HG03139 (cell line): ENCODE results near the gene KIF1A.
"Not testable (repeated sequence)": the region's sequence is repeated elsewhere in the genome, so short reads cannot be mapped to it uniquely, and the experiment has no call there.

Source experiments
- ATAC-seq: cut with Tn5 transposase; IDR thresholded peaks from one replicate; pipeline ENCODE4 v1.9.1; 2021; ENCODE audit not compliant: unreplicated experiment

The KIF1A gene

DNA sequence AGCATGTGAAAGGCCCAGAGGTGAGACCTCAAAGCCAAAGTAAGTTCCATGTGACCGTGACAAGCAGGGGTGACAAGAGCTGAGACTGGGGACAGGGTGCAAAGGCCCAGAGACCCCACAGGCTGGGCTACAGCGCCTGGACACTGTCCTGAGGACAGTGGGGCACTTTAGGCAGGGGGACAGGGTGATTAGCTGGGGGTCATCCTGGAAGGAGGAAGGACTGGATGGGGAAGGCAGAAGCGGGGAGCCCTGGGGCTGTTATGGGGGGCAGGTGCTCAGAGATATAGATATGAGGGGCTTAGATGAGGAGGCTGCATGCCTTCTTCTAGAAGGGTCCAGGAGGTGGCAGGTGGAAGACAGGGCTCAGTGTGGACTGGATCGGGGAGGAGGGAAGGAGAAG is 31.5 kb downstream of the KIF1A start:
- no peak for ATAC-seq

GRCh38 chr2:240787521-240788472 is 32.2 kb downstream of the KIF1A start:
- ATAC-seq: no peak

GRCh38 chr2:240786871-240787311 is 33.1 kb downstream of the KIF1A start:
- no peak for ATAC-seq

GRCh38 chr2:240786355-240786841 is 33.6 kb downstream of the KIF1A start:
- ATAC-seq: no peak

- no peak for ATAC-seq
Measured at GRCh38 chr2:240785424-240786335, 34.3 kb downstream of the KIF1A start.

DNA sequence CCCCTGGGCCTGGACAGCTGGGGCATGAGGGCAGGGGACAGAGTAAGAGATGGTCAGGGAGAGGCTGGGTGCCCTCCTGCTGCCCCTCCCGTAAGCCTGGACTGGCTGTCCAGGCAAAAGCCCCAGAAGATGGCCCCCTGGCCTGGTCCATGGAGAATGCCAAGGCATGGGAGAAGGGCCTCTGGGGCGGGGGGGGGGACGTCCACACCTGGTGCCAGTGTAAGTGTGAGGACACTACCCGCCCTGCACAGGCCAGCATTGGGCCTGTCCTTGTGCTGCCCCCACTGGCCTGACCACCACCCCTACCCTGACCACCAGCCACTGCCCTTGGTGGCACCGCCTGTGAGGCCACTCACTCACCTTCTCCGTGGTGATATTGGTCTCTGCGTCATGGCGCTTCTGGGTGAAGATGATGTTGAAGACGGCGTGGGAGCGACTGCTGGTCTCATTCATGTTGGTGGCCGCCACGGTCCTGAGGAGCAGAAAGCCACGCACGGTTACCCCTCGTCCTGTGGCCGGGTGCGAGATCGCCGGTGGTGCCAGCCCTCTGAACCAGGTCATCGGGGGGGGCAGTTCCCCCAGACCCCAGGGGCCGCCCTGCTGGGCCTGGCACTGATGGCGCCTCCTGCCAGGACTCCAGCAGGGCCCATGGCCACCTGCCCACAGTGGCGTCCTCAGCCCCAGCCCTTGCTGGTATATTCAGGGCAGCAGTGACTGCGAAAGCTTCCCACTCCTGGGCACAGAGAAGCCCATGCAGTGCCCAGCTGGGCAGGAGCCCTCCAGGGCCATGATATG is 35.2 kb downstream of the KIF1A start:
- no peak for ATAC-seq

DNA sequence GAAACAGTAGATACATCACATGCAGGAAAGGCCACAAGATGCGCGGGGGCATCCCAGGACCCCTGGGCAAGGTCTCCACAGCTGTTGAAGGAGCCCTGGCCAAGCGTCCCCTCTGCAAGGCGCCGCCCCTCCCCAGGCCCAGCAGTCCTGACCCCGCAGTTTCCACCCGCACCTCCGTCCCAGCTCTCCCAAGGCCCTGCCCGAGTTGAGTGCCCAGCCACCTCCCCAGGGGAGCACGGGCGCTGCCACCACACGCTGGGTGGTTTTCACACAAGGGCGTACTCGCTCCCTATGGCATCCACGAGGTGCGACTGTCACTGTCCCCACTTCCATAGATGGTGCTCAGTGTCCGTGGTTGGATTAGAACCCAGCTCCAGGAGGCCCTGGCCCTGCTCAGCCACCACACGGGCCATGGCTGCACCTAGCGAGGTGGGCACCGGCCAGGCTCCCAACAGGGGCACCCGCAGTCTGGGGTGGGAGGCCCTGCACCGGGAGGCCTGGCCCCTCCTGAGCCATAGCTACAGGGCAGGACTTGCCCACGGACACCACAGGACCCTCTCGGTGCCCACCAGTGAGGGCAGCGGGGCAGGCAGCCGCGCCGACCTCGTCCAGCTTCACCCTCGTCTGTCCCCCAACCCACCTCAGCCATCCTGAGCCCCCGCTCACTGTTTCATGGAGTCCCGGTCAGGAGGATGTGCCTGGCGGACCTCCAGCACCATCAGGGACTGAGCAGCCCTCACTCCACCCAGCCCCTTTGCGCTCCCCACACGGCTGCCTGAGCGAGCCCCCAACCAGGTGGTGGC is 36.0 kb downstream of the KIF1A start:
- ATAC-seq: no peak

- ATAC-seq: no peak
Measured at GRCh38 chr2:240782886-240783818, 36.9 kb downstream of the KIF1A start.

- ATAC-seq: no peak
Measured at GRCh38 chr2:240782221-240782885, 37.7 kb downstream of the KIF1A start.

- no peak for ATAC-seq
Measured at GRCh38 chr2:240781471-240782220, 38.4 kb downstream of the KIF1A start.

GRCh38 chr2:240780023-240780700 is 39.9 kb downstream of the KIF1A start:
- ATAC-seq: no peak

DNA sequence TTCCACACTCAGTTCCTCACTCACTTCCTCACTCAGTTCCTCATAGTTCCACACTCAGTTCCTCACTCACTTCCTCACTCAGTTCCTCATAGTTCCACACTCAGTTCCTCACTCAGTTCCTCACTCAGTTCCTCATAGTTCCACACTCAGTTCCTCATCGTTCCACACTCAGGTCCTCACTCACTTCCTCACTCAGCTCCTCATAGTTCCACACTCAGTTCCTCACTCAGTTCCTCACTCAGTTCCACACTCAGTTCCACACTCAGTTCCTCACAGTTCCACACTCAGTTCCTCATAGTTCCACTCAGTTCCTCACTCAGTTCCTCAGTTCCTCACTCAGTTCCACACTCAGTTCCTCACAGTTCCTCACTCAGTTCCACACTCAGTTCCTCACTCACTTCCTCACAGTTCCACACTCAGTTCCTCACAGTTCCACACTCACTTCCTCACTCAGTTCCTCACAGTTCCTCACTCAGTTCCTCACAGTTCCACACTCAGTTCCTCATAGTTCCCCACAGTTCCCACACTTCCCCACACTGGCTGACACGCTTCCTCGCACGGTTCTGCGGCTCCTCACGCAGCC is 40.7 kb downstream of the KIF1A start:
- not testable (repeated sequence) for ATAC-seq

- ATAC-seq: no peak
Measured at GRCh38 chr2:240778426-240778825, 41.6 kb downstream of the KIF1A start.

- ATAC-seq: no peak
Measured at GRCh38 chr2:240777456-240778212, 42.4 kb downstream of the KIF1A start.

DNA sequence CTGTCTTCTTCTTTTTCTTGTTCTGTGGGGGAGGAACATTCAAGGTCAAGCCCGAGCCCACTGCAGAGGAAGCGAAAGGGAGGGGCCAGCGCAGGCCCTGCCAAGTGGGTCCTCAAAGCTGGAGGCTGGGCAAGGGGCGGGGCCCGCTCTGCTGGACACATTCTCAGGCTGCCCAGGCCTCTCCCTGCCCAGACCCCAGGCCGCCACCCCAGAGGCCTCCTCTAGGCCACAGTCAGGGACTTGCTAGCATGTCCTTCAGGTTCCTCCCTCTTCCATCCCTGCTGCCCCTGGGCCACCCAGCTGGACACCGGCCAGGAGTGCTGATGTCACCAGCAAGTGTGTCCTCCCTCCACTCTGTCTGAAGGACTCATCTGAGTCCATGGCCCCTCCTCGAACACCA is 44.1 kb downstream of the KIF1A start:
- ATAC-seq: no peak

GRCh38 chr2:240774856-240775255 is 45.2 kb downstream of the KIF1A start:
- no peak for ATAC-seq
